Transverse colon (tissue), 4 donors: Measurements from ENCODE around the gene MYH7.

Experiments used
- EP300 ChIP-seq: sonication (generic); formaldehyde crosslinking; IDR thresholded peaks from one replicate; pipeline ENCODE4 v1.6.1; 2017; ENCODE audit warnings: antibody characterized with exemption, low read depth
- POLR2A ChIP-seq: fragments of 450-650 bp; IDR thresholded peaks from one replicate; pipeline ENCODE4 v1.6.1; 2016; ENCODE audit warnings: antibody characterized with exemption, mild to moderate bottlenecking, moderate library complexity
- POLR2AphosphoS5 ChIP-seq, 3 donors: sonication (generic); formaldehyde crosslinking; IDR thresholded peaks; one replicate each; pipeline ENCODE4 v1.6.1; 2016; ENCODE audit warnings: antibody characterized with exemption in 3 of 3
- TF ChIP-seq, protein P1 (sequence below), 5 experiments: fragments of 200-600 bp in 3 of 5; fragments of 450-650 bp in 2 of 5; sonication (generic) in 3 of 5; IDR thresholded peaks; 1 replicate in 2 of 5; 2 replicates in 3 of 5; pipeline ENCODE4 v1.5.1; 2016 to 2017; ENCODE audit warnings: antibody characterized with exemption in 5 of 5, inconsistent platforms in 3 of 5, mild to moderate bottlenecking in 2 of 5, moderate library complexity in 1 of 5

GRCh38 chr14:23432946-23433345, 2.5 kb downstream of the MYH7 start:
- TF ChIP-seq, protein P1, sequence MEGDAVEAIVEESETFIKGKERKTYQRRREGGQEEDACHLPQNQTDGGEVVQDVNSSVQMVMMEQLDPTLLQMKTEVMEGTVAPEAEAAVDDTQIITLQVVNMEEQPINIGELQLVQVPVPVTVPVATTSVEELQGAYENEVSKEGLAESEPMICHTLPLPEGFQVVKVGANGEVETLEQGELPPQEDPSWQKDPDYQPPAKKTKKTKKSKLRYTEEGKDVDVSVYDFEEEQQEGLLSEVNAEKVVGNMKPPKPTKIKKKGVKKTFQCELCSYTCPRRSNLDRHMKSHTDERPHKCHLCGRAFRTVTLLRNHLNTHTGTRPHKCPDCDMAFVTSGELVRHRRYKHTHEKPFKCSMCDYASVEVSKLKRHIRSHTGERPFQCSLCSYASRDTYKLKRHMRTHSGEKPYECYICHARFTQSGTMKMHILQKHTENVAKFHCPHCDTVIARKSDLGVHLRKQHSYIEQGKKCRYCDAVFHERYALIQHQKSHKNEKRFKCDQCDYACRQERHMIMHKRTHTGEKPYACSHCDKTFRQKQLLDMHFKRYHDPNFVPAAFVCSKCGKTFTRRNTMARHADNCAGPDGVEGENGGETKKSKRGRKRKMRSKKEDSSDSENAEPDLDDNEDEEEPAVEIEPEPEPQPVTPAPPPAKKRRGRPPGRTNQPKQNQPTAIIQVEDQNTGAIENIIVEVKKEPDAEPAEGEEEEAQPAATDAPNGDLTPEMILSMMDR (IDR thresholded peaks at IDR 0.05), result no peak
- TF ChIP-seq POLR2AphosphoS5 (IDR thresholded peaks at IDR 0.05) (no peak), EP300 (no peak), POLR2A (no peak)
